HepG2 (cell line): Measurements from ENCODE around the gene MYO6. TPM values are rescaled to one million over a fixed set of nuclear protein-coding genes. Genes with fewer than 3 reads are reported as not detected.

Experiments
- ATAC-seq: fragments of 200-7000 bp; cut with Tn5 transposase; 3 replicates; pipeline ENCODE4 v1.9.1; 2020; ENCODE audit warnings: mild to moderate bottlenecking, moderate library complexity
- BruUV-seq: library from RNA; stranded (reverse); fragments of 400-500 nt; replicated peaks from 2 replicates; lab custom pipeline; 2021; lab: Mats Ljungman, UMichigan
- CTCF ChIA-PET: fragments of 300-600 bp; formaldehyde crosslinking; extraction: SDS; loops from one replicate; lab custom pipeline; 2021; ENCODE audit warnings: low total read pairs, inconsistent platforms, low intra/inter-chr PET ratio; lab: Yijun Ruan, JAX
- POLR2A ChIA-PET: fragments of 350-600 bp; sonication (Branson Sonifier 250); formaldehyde crosslinking; loops from one replicate; lab custom pipeline; 2020; ENCODE audit warnings: antibody characterized with exemption, inconsistent platforms; lab: Yijun Ruan, JAX
- DNase-seq: peaks from one replicate; pipeline ENCODE4 v3.0.0-alpha.2; 2015; ENCODE audit warnings: low spot score
- FAIRE-seq: peaks from 3 replicates; lab custom pipeline; 2011; peaks lifted over from hg19 to GRCh38; lab: Jason Lieb, UNC
- H2AFZ ChIP-seq: one replicate; pipeline ENCODE4 v1.6.1; 2011; ENCODE audit warnings: low read length, inconsistent platforms
- H3K27ac ChIP-seq: fragments of 300-600 bp; 3 replicates; pipeline ENCODE4 v1.8.0; 2011; ENCODE audit warnings: mixed run types, mild to moderate bottlenecking, mixed read lengths, low read length, inconsistent platforms; ENCODE audit not compliant: insufficient read depth; ENCODE audit errors: extremely low read length
- H3K27me3 ChIP-seq, 2 experiments: fragments of 200-600 bp in 1 of 2; 2 replicates in 1 of 2; 3 replicates in 1 of 2; pipeline versions ENCODE4 v1.6.0 to v1.8.0; 2011; ENCODE audit warnings: low read length in 2 of 2, mild to moderate bottlenecking in 2 of 2, moderate library complexity in 2 of 2, inconsistent platforms in 1 of 2; ENCODE audit not compliant: insufficient read depth in 2 of 2, control insufficient read depth in 1 of 2
- H3K36me3 ChIP-seq, 2 experiments: fragments of 200-600 bp in 1 of 2; replicated peaks in 1 of 2; 2 replicates in 1 of 2; 3 replicates in 1 of 2; pipeline versions ENCODE4 v1.5.1 to v1.8.0; 2011; ENCODE audit warnings: low read length in 2 of 2, inconsistent platforms in 1 of 2; ENCODE audit not compliant: insufficient read depth in 2 of 2, control insufficient read depth in 1 of 2
- H3K4me1 ChIP-seq: 2 replicates; pipeline ENCODE4 v1.5.1; 2012; ENCODE audit warnings: low read length, inconsistent platforms; ENCODE audit not compliant: insufficient read depth
- H3K4me2 ChIP-seq: 2 replicates; pipeline ENCODE4 v1.6.0; 2011; ENCODE audit warnings: low read depth, low read length, inconsistent platforms
- H3K4me3 ChIP-seq, 3 experiments: fragments of 200-600 bp in 1 of 3; sonication (generic), shearing (Covaris generic) in 1 of 3; replicated peaks in 1 of 3; 2 replicates each; pipeline ENCODE4 v1.5.1; 2011 to 2016; ENCODE audit warnings: low read length in 3 of 3, inconsistent platforms in 2 of 3, low read depth in 2 of 3, mild to moderate bottlenecking in 2 of 3, control low read depth in 1 of 3, mixed read lengths in 1 of 3; ENCODE audit not compliant: insufficient read depth in 1 of 3
- H3K79me2 ChIP-seq: one replicate; pipeline ENCODE4 v1.6.1; 2011; ENCODE audit warnings: low read length, inconsistent platforms; ENCODE audit not compliant: insufficient read depth
- H3K9ac ChIP-seq: 2 replicates; pipeline ENCODE4 v1.6.0; 2011; ENCODE audit warnings: mild to moderate bottlenecking, low read depth, low read length, inconsistent platforms; ENCODE audit not compliant: insufficient read depth
- H3K9me3 ChIP-seq: 2 replicates; pipeline ENCODE4 v1.5.1; 2012; ENCODE audit warnings: mild to moderate bottlenecking, low read length
- H4K20me1 ChIP-seq: 2 replicates; pipeline ENCODE4 v1.6.0; 2011; ENCODE audit warnings: inconsistent platforms, mild to moderate bottlenecking, low read length, moderate library complexity; ENCODE audit not compliant: insufficient read depth
- ELF3 ChIP-seq: IDR thresholded peaks from 2 replicates; pipeline ENCODE4 v1.6.1; 2016; ENCODE audit warnings: missing genetic modification reagents, missing compliant biosample characterization
- ETV5 ChIP-seq: IDR thresholded peaks from 2 replicates; pipeline ENCODE4 v1.6.1; 2018; ENCODE audit warnings: missing biosample characterization, missing genetic modification reagents, inconsistent platforms, borderline replicate concordance
- GATAD1 ChIP-seq: IDR thresholded peaks from 2 replicates; pipeline ENCODE4 v1.6.1; 2016; ENCODE audit warnings: missing genetic modification reagents, missing compliant biosample characterization
- HCFC1 ChIP-seq: fragments of 150-350 bp; IDR thresholded peaks from 2 replicates; pipeline ENCODE4 v1.6.1; 2014; ENCODE audit warnings: low read depth, low read length
- IRF2 ChIP-seq: IDR thresholded peaks from 2 replicates; pipeline ENCODE4 v1.6.1; 2018; ENCODE audit warnings: missing genetic modification reagents, missing compliant biosample characterization
- KMT2A ChIP-seq: sonication (generic); formaldehyde crosslinking; IDR thresholded peaks from 2 replicates; pipeline ENCODE4 v1.4.0; 2020; ENCODE audit warnings: missing genetic modification reagents
- NFYC ChIP-seq: IDR thresholded peaks from 2 replicates; pipeline ENCODE4 v1.6.1; 2016; ENCODE audit warnings: missing genetic modification reagents, missing compliant biosample characterization
- PAXIP1 ChIP-seq: sonication (generic); formaldehyde crosslinking; conservative IDR thresholded peaks from 2 replicates; pipeline ENCODE4 v1.4.0; 2020; ENCODE audit warnings: mild to moderate bottlenecking, missing genetic modification reagents, moderate library complexity
- PCBP2 ChIP-seq: fragments of 200-400 bp; formaldehyde crosslinking; optimal IDR thresholded peaks from 2 replicates; pipeline ENCODE3; 2018; ENCODE audit warnings: low read length, low read depth; ENCODE audit not compliant: poor library complexity, severe bottlenecking
- PHF20 ChIP-seq: sonication (generic); formaldehyde crosslinking; IDR thresholded peaks from 2 replicates; pipeline ENCODE4 v1.5.0; 2020; ENCODE audit warnings: mild to moderate bottlenecking, missing genetic modification reagents
- REXO4 ChIP-seq: sonication (generic); formaldehyde crosslinking; IDR thresholded peaks from 2 replicates; pipeline ENCODE4 v1.8.0; 2022; ENCODE audit warnings: missing genetic modification reagents, mild to moderate bottlenecking, borderline replicate concordance
- SIN3A ChIP-seq: IDR thresholded peaks from 2 replicates; pipeline ENCODE4 v1.6.1; 2011; ENCODE audit warnings: low read depth, mild to moderate bottlenecking, control low read depth, low read length, borderline replicate concordance
- SNAI1 ChIP-seq: sonication (generic); formaldehyde crosslinking; IDR thresholded peaks from 2 replicates; pipeline ENCODE4 v1.5.0; 2020; ENCODE audit warnings: mild to moderate bottlenecking, missing genetic modification reagents, borderline replicate concordance
- SYNCRIP ChIP-seq: fragments of 200-400 bp; formaldehyde crosslinking; IDR thresholded peaks from 2 replicates; pipeline ENCODE4 v1.6.1; 2018; ENCODE audit warnings: mild to moderate bottlenecking, low read depth, low read length; ENCODE audit not compliant: insufficient read depth
- ZMYM2 ChIP-seq: sonication (generic); formaldehyde crosslinking; IDR thresholded peaks from 2 replicates; pipeline ENCODE4 v1.8.0; 2022; ENCODE audit warnings: mild to moderate bottlenecking, missing genetic modification reagents
- ZNF761 ChIP-seq: sonication (generic); formaldehyde crosslinking; conservative IDR thresholded peaks from 2 replicates; pipeline ENCODE4 v1.4.0; 2020; ENCODE audit warnings: mild to moderate bottlenecking, missing genetic modification reagents
- ZNF841 ChIP-seq: sonication (generic); formaldehyde crosslinking; IDR thresholded peaks from 2 replicates; pipeline ENCODE4 v1.8.1; 2023; ENCODE audit warnings: missing genetic modification reagents, borderline replicate concordance
- ZNF883 ChIP-seq: sonication (generic); formaldehyde crosslinking; IDR thresholded peaks from 2 replicates; pipeline ENCODE4 v1.5.1; 2020; ENCODE audit warnings: mild to moderate bottlenecking, missing genetic modification reagents; ENCODE audit errors: not compliant biosample characterization
- WGBS: methylation state at CpG from one replicate; pipeline ENCODE4 v1.1.6; 2017; ENCODE audit warnings: low lambda C conversion rate; 5-methylcytosine and 5-hydroxymethylcytosine counted together
- in situ Hi-C: cut with HindIII; loops from 2 replicates; pipeline ENCODE4 v1.10.0; 2017; ENCODE audit warnings: low pct_unique_long_range_greater_than_20kb; ENCODE audit not compliant: extremely low pct_ligation_motif_present
- intact Hi-C: fragments of 100-400 bp; cut with micrococcal nuclease; formaldehyde crosslinking; loops from one replicate; pipeline ENCODE4 v1.10.0; 2022; ENCODE audit not compliant: unreplicated experiment
- polyA plus RNA-seq, 8 experiments: library from polyadenylated mRNA; depleted of rRNA in 3 of 8; stranded (reverse) in 7 of 8; unstranded in 1 of 8; fragments of >200 nt; fragmentation: Illumina TruSeq in 4 of 8; extraction: Trizol in 4 of 8; gene quantifications; 2 replicates each; pipeline versions ENCODE4 v1.2.1 to v1.2.3, GENCODE V29; 2011 to 2016; ENCODE audit warnings: low read depth in 4 of 8, missing spikeins in 1 of 8, mixed read lengths in 1 of 8; ENCODE audit not compliant: insufficient read depth in 1 of 8
- total RNA-seq, 5 experiments: library from RNA; depleted of rRNA; stranded (reverse); fragments of >200 nt; fragmentation: Illumina TruSeq; extraction: Trizol; gene quantifications; 2 replicates each; pipeline ENCODE4 v1.2.3, GENCODE V29; 2016; ENCODE audit warnings: low read depth in 1 of 5
- TF ChIP-seq, protein P1 (sequence below): sonication (generic); formaldehyde crosslinking; IDR thresholded peaks from 2 replicates; pipeline ENCODE4 v1.8.0; 2023; ENCODE audit warnings: mild to moderate bottlenecking, missing genetic modification reagents
- TF ChIP-seq, protein P2 (sequence below): sonication (generic); formaldehyde crosslinking; IDR thresholded peaks from 2 replicates; pipeline ENCODE4 v1.4.0; 2020; ENCODE audit warnings: mild to moderate bottlenecking, low read depth, missing genetic modification reagents
- TF ChIP-seq, protein P3 (sequence below): IDR thresholded peaks from 2 replicates; pipeline ENCODE4 v1.6.1; 2016; ENCODE audit warnings: low read depth, borderline replicate concordance

Gene MYO6
- total and polyA plus RNA-seq, 2 of the 13 experiments (the other 11 are each of a cell fraction or from before 2014, with no cell fraction given), result 5.4 to 7.5 TPM

GRCh38 chr6:75876152-75876551 lies 127.1 kb downstream of the MYO6 start (continued):
- TF ChIP-seq, protein P1, sequence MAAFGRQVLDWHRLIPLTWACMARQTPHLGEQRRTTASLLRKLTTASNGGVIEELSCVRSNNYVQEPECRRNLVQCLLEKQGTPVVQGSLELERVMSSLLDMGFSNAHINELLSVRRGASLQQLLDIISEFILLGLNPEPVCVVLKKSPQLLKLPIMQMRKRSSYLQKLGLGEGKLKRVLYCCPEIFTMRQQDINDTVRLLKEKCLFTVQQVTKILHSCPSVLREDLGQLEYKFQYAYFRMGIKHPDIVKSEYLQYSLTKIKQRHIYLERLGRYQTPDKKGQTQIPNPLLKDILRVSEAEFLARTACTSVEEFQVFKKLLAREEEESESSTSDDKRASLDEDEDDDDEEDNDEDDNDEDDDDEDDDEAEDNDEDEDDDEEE, result no peak
- no peak for TF ChIP-seq ZNF761

GRCh38 chr6:75880305-75880704 lies 131.3 kb downstream of the MYO6 start:
- Histone ChIP-seq H3K79me2 (no peaks in the 10 kb centered on the region), H3K4me3 (no peak overlapping the region), H3K27me3 (no peaks in the 10 kb centered on the region), H3K9ac (no peak overlapping the region), H4K20me1 (no peaks in the 10 kb centered on the region), H3K4me1 (no peaks in the 10 kb centered on the region), H3K9me3 (no peaks in the 10 kb centered on the region), H3K36me3 (no peaks in the 10 kb centered on the region; a peak in 1 of 5 replicates), H3K27ac (no peak overlapping the region), H2AFZ (no peak overlapping the region), H3K4me2 (no peak overlapping the region)
- 94% methylated on average over 1 of the region's 1 CpG for WGBS
- ChIA-PET POLR2A (no interaction called here), CTCF (no interaction called here)
- BruUV-seq, result no TSS peak
- no peak for DNase-seq
- in situ Hi-C loops, result no loop called here
- intact Hi-C loops, result no loop called here
- no peak for FAIRE-seq
- ATAC-seq, result no peak
- TF ChIP-seq REXO4 (CRISPR knock-in tag) (no peak), ETV5 (CRISPR knock-in tag) (no peak), GATAD1 (CRISPR knock-in tag) (no peak), NFYC (CRISPR knock-in tag) (no peak), PHF20 (CRISPR knock-in tag) (no peak), IRF2 (CRISPR knock-in tag) (no peak), SIN3A (no peak), PCBP2 (no peak), SYNCRIP (no peak), ZMYM2 (no peak), HCFC1 (no peak), PAXIP1 (no peak), SNAI1 (CRISPR knock-in tag) (no peak), KMT2A (CRISPR knock-in tag) (no peak), ZNF841 (CRISPR knock-in tag) (no peak), ELF3 (CRISPR knock-in tag) (no peak), ZNF883 (CRISPR knock-in tag) (no peak)
- TF ChIP-seq, protein P2, sequence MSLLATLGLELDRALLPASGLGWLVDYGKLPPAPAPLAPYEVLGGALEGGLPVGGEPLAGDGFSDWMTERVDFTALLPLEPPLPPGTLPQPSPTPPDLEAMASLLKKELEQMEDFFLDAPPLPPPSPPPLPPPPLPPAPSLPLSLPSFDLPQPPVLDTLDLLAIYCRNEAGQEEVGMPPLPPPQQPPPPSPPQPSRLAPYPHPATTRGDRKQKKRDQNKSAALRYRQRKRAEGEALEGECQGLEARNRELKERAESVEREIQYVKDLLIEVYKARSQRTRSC (CRISPR knock-in tag), result no peak
- TF ChIP-seq, protein P3, sequence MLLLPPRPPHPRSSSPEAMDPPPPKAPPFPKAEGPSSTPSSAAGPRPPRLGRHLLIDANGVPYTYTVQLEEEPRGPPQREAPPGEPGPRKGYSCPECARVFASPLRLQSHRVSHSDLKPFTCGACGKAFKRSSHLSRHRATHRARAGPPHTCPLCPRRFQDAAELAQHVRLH, result no peak
